H54 (cell line): ENCODE results near the gene HDAC9.

ENCODE experiments used
- DNase-seq: peaks from one replicate; pipeline ENCODE4 v3.0.0; 2011; ENCODE audit warnings: low spot score, mixed read lengths; ENCODE audit not compliant: insufficient read length
- FAIRE-seq: peaks from 3 replicates; lab custom pipeline; 2011; peaks lifted over from hg19 to GRCh38; lab: Jason Lieb, UNC
- POLR2A ChIP-seq: IDR thresholded peaks from 2 replicates; pipeline ENCODE4 v1.6.1; 2011; ENCODE audit warnings: low read depth, mild to moderate bottlenecking, low read length

Gene HDAC9

DNA sequence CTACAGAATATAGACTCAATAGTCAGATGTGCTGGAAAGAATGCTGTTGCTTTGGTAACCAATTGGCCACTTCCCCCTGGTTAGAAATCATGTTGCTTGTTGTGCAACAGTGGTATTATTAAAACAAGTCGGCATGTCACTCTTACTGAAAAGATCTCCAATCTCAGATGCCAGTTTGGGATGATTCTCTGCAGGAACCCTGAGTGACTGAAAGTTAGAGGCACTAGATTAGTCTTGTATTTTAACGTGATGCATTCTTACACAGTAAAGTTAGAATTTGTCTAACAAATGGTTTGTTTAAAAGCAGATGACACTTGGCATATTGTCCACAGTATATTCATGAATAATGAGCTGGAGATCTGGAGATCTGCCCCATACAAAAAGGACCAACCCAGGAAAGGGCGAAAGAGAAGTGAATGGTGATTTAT is 334.3 kb downstream of the HDAC9 start:
- DNase-seq (no peak), FAIRE-seq (peak; percentile 43)
- no peak for TF ChIP-seq POLR2A

DNA sequence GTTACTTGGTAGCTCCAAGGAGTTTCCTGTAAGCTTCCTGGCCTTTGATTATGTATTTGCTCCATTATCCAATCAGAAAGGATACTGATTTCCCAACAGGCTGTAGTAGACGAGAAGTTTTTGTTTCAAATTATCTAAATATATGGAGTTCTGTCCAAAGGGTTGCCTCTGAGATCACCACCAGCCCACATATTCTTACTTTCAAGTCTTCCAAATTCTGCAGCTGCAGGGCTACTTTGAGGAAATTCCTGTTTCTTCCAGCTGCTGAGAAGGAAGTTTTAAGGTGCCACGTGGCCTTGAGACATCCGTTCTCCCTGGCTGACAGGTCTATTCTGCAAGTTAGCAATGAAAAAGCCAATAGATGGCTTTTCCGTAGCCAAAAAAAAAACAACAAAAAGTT is 335.9 kb downstream of the HDAC9 start:
- no peak for FAIRE-seq
- no peak for DNase-seq
- no peak for TF ChIP-seq POLR2A

DNA sequence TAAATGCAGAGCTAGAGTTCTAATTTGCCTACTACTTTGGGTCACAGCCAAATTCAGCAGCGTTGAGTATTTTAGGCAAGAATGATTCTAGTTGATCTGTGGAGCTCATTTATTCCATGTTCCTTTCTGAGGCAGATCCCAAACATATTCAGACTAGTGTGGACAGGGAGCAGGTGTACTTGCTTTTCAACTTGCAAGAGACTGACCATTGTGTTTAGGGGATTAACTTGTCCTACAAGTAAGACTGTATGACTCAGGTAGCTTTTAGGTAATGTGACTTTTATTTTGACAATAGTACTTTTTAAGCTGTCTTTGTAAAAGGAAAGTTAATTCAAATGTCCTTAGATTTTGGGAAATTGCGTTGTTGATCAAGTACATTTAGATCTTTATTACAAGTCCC is 336.4 kb downstream of the HDAC9 start:
- DNase-seq = no peak
- no peak for TF ChIP-seq POLR2A
- FAIRE-seq = peak; percentile 33

DNA sequence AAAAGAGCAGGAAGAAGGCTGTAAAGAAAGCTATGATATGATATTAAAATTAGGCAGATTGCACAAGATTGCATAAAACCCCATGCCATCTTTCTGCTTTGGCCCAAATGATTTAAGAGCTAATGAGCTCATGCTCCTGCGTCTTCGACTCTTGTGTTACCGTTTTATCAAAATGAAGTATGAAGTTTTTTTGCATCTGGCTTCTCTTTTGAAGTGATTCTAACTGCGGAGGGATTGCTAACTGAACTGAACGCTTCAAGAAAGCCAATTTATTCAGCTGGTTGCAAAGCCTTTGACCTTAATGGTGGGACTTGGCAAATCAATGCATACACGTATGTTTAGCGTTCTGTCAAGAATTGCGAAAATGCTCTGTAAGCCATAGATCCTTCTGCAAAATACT is 339.0 kb downstream of the HDAC9 start:
- TF ChIP-seq POLR2A = no peak
- DNase-seq (no peak), FAIRE-seq (no peak)

DNA sequence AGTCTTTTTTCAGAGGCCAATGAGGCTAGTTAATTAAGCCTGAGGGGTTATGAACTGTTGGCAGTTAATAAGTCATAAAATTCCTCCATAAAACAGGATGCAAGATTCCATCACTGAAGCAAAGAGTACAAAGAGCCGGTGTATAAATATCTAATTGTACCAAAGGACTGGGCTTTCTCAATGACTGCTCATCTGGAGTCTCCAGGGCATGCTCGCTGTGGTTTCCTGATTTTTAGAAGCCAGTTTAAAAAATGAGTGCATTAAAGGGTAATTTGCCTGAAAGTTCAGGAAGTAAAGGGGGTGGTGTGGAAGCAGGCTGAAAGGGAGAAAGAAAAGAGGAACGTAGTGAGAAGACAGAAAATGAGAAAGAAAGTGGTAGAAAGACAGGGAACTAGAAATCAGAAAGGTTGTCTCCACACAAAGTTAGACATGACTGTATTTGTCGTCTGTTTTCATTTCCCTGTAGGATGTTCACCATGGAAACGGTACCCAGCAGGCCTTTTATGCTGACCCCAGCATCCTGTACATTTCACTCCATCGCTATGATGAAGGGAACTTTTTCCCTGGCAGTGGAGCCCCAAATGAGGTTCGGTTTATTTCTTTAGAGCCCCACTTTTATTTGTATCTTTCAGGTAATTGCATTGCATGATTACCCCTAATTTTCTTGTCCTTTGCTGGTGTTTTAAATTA is 339.6 kb downstream of the HDAC9 start:
- DNase-seq (no peak), FAIRE-seq (peak; percentile 6)
- TF ChIP-seq POLR2A = no peak

DNA sequence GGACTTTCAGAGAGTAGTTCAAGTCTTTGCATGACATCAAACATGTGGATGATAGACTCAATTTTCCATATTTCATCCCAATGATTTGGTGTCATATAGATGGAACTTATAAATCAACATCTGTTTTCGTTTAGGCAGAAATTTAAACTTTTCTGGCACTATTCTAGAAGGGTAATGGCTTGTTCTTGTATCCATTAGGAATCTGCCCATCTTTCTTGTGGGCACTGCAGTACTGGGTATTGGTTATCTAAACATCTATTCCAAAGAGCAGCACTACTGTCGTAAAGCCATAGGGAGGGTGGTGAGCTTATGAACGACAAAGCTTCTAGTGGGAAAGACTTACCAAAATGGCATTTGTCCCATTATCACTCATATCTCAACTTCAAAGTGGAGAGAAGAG is 348.4 kb downstream of the HDAC9 start:
- DNase-seq = no peak
- peak; percentile 83 for FAIRE-seq
- no peak for TF ChIP-seq POLR2A

DNA sequence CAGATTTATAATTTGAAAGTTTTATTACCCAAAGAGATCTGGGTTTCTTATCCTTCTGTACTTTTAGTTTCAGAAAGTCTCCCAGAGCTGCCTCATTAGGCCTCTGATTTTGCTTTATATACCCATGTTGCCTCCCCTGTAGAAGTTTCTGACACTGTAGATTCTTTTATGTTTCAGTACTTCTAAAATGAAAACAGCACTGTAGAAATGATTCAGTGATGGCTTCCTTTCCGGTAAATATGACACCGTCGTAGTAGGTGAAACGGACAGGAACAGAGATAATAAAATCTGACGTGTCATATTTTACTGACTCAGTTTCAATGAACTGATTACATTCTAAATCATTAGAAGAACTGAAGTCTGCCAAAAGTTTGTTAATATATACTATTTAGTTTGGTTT is 349.2 kb downstream of the HDAC9 start:
- no peak for TF ChIP-seq POLR2A
- no peak for FAIRE-seq
- no peak for DNase-seq

DNA sequence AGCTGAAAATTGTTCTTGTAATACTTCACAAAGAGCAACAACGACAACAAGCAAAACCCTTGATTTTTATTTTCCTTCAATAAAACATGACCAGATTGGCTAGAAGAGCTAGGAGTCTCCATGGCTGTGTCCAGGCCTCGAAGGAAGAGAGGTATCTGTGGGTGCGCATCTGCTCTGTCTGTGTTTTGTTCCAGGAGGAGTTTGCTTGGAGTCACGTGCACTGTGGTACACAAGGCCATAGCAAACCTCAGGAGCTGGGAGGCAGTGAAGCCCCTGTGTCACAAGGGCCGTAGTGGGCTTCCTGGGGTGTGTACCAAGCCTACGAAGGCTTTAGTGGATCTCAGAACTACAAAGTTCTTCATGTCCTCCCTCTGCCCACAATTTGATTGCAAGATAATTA is 350.2 kb downstream of the HDAC9 start:
- FAIRE-seq = no peak
- TF ChIP-seq POLR2A = no peak
- DNase-seq = no peak

DNA sequence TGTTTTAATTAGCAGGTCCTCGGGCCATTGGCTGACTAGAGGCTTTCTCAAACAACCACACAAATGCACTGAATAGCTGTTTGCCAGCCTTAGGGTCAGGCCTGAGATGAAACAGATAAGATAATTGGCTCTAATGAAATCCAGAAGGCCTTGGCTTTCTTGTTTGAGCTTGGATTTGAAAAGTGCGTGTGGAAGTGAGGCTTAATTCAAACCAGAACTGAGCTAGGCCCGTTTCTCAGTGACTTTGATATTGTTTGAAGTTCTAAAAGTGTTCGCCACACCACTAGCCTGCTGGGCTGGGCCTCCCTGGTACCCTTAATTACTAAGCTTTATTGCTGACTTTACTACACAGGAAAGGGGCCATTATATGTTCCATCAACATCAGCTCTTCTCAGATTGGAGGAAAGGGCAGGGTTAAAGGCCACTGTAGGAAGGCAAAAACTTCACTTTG is 351.2 kb downstream of the HDAC9 start:
- DNase-seq (no peak), FAIRE-seq (no peak)
- no peak for TF ChIP-seq POLR2A

DNA sequence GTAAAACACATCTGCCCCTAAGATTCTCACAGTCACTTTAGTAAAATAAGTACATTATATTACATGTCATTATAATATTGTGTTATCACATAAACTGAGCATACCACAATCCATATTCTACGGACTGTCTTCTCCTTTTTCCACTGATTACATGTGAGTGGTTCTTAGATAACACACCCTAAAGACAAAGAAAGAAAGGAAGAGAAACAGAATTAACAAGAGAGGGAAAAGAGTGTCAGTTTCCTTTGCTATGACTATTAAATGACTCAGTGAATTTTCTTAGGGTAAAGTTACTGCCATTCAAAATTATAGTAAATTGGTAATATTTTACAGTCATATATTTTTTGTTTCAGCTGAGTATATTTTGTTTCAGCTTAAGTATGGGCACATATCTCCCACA is 353.6 kb downstream of the HDAC9 start:
- FAIRE-seq (no peak), DNase-seq (no peak)
- no peak for TF ChIP-seq POLR2A

DNA sequence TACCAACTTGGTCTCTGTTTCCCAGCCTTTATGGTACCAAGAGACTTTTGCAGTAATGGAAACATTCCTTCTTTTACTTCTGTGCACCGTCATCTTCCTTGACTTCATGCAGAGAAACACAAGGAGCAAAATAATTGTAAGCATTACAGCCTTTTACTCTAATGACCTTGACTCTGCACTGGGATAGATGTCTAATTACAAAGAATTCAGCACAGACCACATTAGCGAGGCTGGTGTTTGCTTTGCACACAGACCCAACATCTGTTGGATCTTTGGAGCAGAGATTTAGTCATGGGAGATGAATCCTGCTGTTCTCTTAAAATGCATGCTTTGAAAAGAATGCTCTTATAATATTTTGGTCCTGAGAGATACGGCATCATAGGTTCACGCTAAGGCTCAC is 360.2 kb downstream of the HDAC9 start:
- peak; percentile 43 for FAIRE-seq
- no peak for TF ChIP-seq POLR2A
- no peak for DNase-seq

DNA sequence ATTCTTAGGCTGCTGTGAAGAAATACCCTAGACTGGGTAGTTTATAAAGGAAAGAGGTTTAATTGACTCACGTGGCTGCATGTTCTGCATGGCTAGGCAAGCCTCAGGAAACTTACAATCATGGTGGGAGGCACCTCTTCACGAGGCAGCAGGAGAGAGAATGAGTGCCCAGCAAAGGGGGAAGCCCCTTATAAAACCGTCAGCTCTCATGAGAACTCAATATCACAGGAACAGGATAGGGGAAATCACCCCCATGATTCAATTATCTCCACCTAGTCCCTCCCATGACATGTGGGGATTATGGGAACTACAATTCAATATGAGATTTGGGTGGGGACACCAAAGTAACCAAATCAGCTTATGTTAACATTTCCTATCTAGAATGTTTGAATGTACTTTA is 362.7 kb downstream of the HDAC9 start:
- no peak for TF ChIP-seq POLR2A
- DNase-seq (no peak), FAIRE-seq (peak; percentile 11)

DNA sequence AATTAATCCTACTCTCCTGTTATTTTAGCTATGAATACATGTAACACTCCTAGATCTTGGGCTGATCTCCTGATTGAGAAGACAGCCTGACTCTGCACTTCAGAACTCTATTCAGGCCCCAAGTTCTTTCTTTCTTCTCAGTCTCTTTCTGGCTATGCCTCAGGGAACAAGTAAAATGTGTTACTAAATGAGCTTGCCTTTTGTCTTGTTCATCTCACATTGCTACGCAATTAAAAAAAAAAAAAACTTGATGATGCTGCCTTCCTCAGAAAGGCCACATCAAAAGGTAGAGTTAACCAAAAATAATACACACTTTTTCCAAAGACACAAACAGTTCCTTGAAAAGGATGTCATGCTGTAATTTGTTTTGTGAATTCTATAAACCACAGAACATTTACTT is 363.8 kb downstream of the HDAC9 start:
- DNase-seq = no peak
- no peak for TF ChIP-seq POLR2A
- FAIRE-seq = no peak

DNA sequence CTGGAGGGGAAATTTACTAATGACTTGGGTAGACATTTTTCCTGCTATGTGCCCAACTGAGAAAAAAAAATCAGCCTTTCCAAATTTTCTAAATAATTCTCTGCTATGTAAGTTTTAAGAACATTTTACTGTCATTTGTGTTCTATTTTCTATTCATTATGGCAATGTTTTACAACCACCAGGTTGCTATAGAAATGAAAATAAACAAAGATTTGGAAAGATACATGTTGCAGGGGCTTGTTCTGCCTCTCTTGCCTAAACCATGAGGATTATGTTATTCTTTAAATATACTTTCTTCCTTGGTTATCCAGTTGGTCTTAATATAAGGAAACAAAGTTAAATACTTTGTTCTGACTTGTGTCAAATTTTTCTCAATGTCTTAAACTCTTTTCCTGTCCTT is 364.7 kb downstream of the HDAC9 start:
- FAIRE-seq (peak; percentile 57), DNase-seq (no peak)
- TF ChIP-seq POLR2A = no peak

DNA sequence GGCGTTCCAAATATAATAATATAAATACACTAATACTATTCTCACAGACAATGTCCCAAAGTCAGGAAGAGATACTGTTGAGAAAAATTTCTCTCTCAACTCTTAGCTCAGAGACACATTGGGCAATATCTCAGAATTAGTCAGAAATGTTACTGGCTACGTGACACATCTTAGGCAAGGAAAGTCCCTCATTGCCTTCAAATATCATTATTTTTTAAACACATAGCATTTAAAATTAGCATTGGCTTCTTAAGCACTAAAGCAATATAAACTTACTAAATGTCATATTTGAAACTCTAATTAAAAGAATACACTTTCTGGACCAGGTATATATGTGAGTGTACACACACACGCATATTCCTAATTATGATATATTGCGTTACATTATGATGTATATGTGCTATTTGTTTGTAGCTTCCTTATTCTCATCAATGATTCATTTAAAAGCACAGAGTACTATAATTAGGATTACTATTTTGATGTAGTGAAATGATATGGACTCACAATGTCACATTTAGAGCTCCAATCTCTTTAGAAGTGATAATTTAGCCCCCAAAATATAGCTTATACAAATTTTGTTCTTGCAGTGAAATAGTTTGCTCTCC is 366.1 kb downstream of the HDAC9 start:
- DNase-seq (no peak), FAIRE-seq (peak; percentile 58)
- no peak for TF ChIP-seq POLR2A
